Stimulated activated CD4-positive, alpha-beta T cell treated with anti-CD3 and anti-CD28 coated beads, TNF-alpha, amount 100 ng/mL, for 24 hours (primary cell): ENCODE measurements around the gene FIGLA.

ENCODE experiments used
- DNase-seq, 3 experiments: peaks; one replicate each; pipeline ENCODE4 v3.0.0-alpha.2; 2020; ENCODE audit warnings: low read depth in 3 of 3

Gene FIGLA

DNA sequence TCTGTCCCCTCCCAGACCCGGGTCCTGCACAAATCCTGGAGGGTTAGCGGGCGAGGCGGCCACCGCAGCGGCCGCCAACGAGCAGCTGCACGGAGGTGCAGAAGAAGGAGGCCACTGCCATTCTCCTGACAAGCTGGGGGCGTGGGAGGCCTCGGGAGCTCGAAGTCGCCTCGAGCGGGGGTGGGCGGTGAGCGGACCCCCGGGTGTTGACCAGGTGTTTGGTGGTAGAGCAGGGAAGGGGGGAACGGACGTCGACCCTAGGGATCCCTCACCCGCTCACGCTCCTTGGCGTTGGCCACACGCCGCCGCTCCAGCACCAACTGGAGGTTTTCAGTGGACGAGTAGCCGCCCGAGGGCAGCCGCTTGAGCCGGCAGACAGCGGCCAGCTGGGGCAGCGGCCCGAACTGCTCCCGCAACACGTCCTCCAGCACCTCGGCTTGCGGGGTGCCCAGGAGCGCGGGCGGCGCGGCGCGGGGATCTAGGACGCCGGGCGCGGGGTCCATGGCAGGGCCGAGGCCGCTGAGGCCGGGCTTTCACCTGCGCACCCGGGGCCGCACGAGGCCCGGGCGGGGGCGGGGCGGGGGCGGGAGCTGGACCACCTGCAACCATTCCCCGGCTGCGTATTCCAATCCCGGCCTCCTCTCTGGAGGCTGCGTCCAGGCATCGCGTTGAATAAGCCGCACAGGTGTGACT is at the start of gene FIGLA:
FIGLA (minus strand) TSS at position 508 of the 693 bp plus-strand sequence; CDS start at position 503, 5 bp downstream.
- DNase-seq: no peak

- DNase-seq: no peak
These were observed 47.8 kb upstream of the FIGLA start for GRCh38 chr2:70837980-70838925.

GRCh38 chr2:70835643-70836042 is 45.2 kb upstream of the FIGLA start, which contains the start of gene CD207:
Gene CD207, minus strand, starts transcription at chr2:70835816. Its CDS starts 40 bp downstream, at chr2:70835776.
- DNase-seq: no peak

DNA sequence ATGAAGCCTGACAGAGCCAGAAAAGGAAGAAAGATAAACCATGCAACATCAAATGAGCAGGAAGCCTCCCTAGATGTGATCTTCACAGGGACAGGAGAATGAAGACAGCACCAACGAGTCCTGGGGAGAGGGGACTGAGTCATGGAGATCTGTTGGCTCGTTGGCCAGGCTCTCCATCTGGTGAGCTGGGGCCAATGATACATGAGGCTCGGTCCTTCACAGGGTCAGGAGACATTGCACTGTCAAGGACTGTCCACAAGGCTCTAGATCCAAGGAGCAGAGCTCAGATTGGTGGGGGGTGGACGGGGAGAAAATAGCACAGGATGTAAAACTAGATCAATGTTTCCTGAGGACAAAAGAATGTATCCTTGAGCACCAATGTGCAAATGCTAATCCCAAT is 44.4 kb upstream of the FIGLA start:
- DNase-seq: no peak

DNA sequence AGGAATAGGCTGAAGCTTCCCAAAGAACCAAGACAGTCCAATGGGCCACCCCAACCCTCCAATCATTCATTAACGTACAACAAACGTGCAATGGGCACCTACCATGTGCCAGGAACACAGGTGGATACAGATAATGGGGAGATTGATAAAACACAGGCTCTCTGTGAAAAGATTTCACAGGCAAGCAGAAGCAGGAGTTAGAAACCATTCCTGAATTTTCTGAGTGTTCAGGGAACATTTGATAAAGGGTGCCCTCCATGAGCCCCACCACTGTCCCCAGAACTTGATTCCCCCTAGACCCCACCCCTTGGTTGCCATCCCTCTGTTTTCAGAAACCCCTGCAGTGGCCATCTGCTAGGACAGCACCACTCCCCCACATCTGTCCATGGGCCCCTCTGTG is 43.7 kb upstream of the FIGLA start:
- DNase-seq: no peak

GRCh38 chr2:70833246-70833645 is 42.8 kb upstream of the FIGLA start:
- no peak for DNase-seq

DNA sequence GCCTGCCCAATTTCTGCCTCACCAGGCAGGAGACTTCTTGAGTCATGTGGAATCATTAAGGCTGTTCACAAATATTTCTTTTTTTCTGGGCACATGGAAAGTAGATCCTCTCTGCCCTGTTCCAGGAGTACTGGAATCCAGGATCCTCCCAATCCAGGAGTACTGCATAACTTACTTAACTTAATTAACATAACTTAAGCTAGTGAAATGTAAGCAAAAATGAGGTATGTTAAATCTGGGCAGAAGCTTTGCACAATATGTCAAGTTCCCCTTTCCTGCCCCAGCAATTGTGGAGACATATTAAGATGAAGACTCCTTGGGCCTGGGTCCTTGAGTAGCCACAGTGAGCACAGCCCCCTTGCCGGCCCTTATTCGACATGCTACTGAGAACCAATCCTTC is 41.9 kb upstream of the FIGLA start:
- DNase-seq: no peak

DNA sequence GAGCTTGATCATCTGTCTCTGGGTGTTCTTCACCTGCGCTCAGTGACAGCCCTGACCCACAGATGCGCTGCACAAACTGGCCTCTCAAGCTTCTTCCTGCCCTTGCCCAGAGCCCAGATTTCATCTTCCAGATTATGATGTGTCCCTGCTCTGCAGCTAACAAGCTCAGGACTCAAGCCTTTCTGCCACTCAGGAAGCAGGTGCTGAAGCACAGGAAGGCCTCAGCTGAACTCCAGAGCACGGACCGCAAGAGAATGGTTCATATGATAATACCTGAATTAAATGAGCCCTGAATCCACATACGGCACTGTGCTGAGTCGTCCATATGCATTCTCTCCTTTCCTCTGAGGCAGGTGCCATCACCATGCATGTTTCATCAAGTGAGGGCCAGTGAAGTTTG is 41.4 kb upstream of the FIGLA start:
- DNase-seq: no peak

DNA sequence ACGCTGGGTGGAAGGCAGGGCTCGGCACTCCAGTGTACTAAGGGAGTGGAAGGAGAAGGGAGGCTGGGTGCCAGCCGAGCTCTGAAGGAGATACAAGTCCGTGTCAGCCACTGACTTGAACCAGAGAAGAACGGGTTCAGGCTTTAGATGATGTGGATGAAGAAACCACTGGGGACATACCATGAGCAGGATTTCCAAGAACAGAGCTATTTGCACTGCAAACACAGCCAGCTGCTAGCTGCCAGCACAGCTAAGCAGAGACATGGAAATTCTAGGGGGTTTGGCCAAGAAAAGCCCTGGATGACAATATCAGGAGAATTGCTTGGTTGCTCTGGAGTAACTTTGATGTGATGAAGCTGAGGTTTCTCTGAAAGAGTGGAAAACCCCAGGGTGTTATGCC is 39.9 kb upstream of the FIGLA start:
- DNase-seq: no peak

- DNase-seq: no peak
These were observed 39.5 kb upstream of the FIGLA start for GRCh38 chr2:70829916-70830315.

DNA sequence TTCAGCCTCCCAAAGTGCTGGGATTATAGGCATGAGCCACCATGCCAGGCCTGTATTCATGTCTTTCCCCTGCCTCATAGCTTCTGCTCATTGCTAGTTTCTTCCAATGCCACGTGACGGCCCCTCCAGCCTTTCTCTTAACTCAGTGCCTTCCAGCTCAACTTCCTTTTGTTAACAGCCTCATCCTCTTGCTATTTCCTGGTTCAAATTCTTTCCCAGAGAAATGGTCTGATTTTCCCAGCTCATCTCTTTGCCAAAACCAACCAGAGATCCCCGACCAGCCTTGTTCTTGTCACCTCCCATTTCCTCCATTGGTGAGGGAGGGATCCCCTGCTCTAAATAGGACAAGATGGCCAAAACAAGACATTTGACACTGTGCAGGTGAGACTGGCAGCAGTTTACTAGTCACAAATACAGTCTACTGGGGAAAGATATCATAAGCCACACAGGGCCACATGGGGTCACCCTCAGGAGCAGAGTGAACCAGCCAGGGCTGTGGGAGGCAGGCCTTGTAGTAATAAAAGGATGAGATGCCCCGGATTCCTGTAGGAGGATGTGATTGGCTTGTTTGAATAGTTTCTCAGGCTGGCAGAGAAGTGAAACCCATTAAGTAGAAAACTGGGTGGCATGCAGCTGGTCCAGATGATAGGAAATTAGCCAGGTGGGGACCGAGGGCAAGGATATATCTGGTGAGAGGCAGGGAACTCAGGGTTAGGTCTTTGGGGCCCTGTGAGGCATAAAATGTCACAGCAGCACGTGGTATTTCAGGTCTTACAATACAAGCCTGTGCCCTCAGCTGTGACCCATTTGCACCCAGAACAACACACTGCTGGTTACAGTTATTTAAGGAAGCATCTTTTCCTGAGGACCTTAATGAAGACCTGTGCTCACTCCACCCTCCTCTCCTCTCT is 38.7 kb upstream of the FIGLA start:
- DNase-seq: no peak

DNA sequence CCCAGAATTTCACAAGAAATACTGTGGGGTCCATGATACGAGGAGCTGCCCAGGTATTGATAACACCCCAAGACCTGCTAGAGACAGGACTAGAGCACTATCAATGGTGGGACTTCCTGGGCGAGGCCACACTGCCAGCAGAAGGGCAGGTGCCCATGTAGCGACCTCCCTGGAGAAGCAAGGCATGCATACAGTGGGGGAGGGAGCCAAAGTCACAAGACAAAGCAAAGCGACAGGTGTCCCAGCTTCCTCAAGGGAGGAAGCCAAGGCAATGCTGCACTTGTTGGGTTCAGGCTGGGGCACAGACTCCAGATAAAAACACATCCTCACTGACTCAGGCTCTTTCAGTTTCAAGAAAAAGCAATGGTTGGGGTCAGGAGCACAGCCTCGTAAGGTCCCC is 37.7 kb upstream of the FIGLA start:
- DNase-seq: no peak

DNA sequence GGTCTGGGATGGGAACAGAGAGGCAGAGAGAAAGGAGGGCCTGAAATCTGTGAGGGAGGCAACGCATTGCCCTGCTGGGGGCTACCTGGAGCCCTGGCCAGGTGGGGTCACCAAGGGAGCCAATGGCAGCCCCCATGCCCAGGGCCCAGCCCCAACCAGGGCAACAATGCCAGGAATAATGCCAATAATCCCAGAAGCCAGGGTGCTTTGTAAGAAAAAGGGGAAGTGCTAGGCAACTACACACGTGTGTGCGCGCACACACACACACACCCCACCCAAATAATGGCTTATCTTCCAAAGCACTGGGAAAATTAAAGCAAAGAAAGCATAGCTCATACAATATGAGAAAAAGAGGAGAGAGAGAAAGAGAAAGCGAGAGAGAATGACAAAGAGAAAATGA is 36.9 kb upstream of the FIGLA start:
- no peak for DNase-seq

GRCh38 chr2:70826696-70827350 is 36.4 kb upstream of the FIGLA start:
- DNase-seq: no peak

GRCh38 chr2:70823249-70823648 is 32.8 kb upstream of the FIGLA start:
- DNase-seq: no peak

DNA sequence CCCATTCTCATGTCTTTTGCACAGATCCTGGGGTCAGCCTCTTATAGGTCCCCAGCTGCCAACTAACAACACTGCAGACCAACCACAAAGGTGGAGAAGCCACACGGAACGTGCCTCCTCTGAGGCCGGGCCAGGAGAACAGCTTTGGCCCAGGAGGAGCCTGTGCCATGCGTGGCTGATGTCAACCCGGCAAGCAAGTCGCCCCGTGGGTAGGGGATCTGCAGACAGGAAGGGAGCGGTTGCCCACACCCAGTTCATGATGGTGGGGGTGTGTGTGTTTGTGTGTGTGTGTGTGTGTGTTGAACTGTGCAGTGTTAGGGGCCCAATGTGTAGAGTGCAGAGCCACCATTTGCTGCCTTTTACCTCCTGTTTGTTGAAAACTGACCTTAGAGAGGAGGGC is 32.4 kb upstream of the FIGLA start:
- DNase-seq: no peak

DNA sequence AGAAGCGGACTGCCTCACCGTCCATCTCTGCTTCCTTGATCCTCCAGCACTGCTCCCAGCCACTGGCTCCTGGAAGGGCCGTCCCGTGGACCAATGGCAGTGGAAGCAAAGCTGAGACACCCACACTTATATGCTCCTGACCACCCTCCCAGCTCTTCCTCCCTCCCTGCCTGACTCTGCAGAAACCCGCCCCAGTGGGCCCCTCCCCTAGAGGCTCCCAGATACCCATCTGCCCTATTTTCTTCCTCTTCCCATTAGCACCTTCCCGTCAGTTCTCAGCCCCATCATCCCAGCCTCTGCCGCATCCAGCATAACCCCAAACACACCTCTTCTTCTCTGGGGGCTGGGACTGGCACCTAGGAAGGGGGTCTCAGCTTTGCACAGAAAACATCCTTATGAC is 30.1 kb upstream of the FIGLA start, which contains the start of gene CLEC4F:
CLEC4F (minus strand) TSS at position 101 of the 400 bp plus-strand sequence; CDS start at position 25, 76 bp downstream.
- no peak for DNase-seq

GRCh38 chr2:70817284-70817954 is 27.0 kb upstream of the FIGLA start:
- no peak for DNase-seq

DNA sequence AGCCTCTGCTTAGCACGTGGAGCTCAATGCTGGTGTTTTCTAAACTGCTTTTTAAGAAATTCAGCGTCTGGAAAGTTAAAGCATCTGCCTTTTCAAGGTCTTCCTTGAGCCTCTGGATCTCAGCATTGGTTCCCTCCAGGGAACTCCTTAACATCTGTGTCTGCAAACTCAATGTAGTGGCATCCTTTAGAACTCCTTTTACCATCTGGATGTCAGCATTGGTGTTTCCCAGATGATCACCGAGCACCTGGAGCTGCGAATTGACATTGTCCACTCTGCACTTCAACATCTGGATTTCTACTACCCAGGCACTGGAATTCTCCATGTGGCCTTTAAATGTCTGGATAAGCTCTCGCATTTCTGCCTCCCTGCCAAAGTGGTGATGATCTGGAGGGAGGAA is 26.3 kb upstream of the FIGLA start:
- DNase-seq: no peak
